Loucy (cell line): ENCODE results near the gene E2F3.

Experiments
- H2AFZ ChIP-seq: fragments of 200-600 bp; sonication (generic); 2 replicates; pipeline ENCODE4 v1.6.0; 2016; ENCODE audit warnings: antibody characterized with exemption, mild to moderate bottlenecking, low read length, moderate library complexity
- H3F3A ChIP-seq: fragments of 200-600 bp; 2 replicates; pipeline ENCODE4 v1.6.0; 2016; ENCODE audit warnings: antibody characterized with exemption, low read depth, mild to moderate bottlenecking
- H3K27me3 ChIP-seq: fragments of 200-600 bp; sonication (generic); 2 replicates; pipeline ENCODE4 v1.6.1; 2014; ENCODE audit warnings: low read length, mild to moderate bottlenecking; ENCODE audit not compliant: insufficient read depth, poor library complexity, severe bottlenecking
- H3K36me3 ChIP-seq: fragments of 200-600 bp; sonication (generic); 2 replicates; pipeline ENCODE4 v1.6.1; 2016; ENCODE audit warnings: low read length; ENCODE audit not compliant: insufficient read depth
- H3K4me1 ChIP-seq: fragments of 200-600 bp; sonication (generic); 2 replicates; pipeline ENCODE4 v1.5.1; 2014; ENCODE audit warnings: low read length, mild to moderate bottlenecking; ENCODE audit not compliant: insufficient read depth, poor library complexity, severe bottlenecking
- H3K4me2 ChIP-seq: fragments of 200-600 bp; sonication (generic); 2 replicates; pipeline ENCODE4 v1.6.0; 2014; ENCODE audit warnings: antibody characterized with exemption, low read length, low read depth, mild to moderate bottlenecking; ENCODE audit not compliant: poor library complexity, severe bottlenecking
- H3K4me3 ChIP-seq: fragments of 200-600 bp; sonication (generic); 2 replicates; pipeline ENCODE4 v1.5.1; 2014; ENCODE audit warnings: low read length, mild to moderate bottlenecking, mixed read lengths; ENCODE audit not compliant: poor library complexity, severe bottlenecking
- H3K79me2 ChIP-seq: fragments of 200-600 bp; sonication (generic); 2 replicates; pipeline ENCODE4 v1.6.1; 2014; ENCODE audit warnings: low read length; ENCODE audit not compliant: insufficient read depth
- H3K9ac ChIP-seq: fragments of 200-600 bp; sonication (generic); 2 replicates; pipeline ENCODE4 v1.6.0; 2014; ENCODE audit warnings: mild to moderate bottlenecking, low read depth, low read length, moderate library complexity; ENCODE audit not compliant: poor library complexity, severe bottlenecking
- H3K9me2 ChIP-seq: fragments of 200-600 bp; sonication (generic); replicated peaks from 2 replicates; pipeline ENCODE4 v1.6.1; 2016; ENCODE audit warnings: low read depth, low read length, mixed read lengths
- H3K9me3 ChIP-seq: fragments of 200-600 bp; sonication (generic); 2 replicates; pipeline ENCODE4 v1.6.1; 2014; ENCODE audit warnings: mild to moderate bottlenecking, antibody characterized with exemption, low read length, low read depth; ENCODE audit not compliant: insufficient read depth
- H4K20me1 ChIP-seq: fragments of 200-600 bp; sonication (generic); 2 replicates; pipeline ENCODE4 v1.6.0; 2014; ENCODE audit warnings: antibody characterized with exemption, low read length, mild to moderate bottlenecking; ENCODE audit not compliant: insufficient read depth, poor library complexity, severe bottlenecking
- EZH2phosphoT487 ChIP-seq: fragments of 200-600 bp; IDR thresholded peaks from 2 replicates; pipeline ENCODE4 v1.6.1; 2018; ENCODE audit warnings: antibody characterized with exemption, mild to moderate bottlenecking, moderate library complexity, borderline replicate concordance
- TF ChIP-seq, protein P1 (sequence below): fragments of 200-600 bp; sonication (generic); conservative IDR thresholded peaks from 2 replicates; pipeline ENCODE4 v1.5.1; 2014; ENCODE audit warnings: mild to moderate bottlenecking, antibody characterized with exemption, low read length

Gene E2F3

GRCh38 chr6:20439558-20439957 is 37.9 kb downstream of the E2F3 start:
- Histone ChIP-seq H3K4me3 (no peak overlapping the region), H3K9ac (no peak overlapping the region), H3K9me2 (no peaks in the 10 kb centered on the region), H3K4me1 (no peaks in the 10 kb centered on the region), H3F3A (no peaks in the 10 kb centered on the region), H3K9me3 (no peaks in the 10 kb centered on the region), H3K4me2 (no peak overlapping the region), H2AFZ (no peak overlapping the region), H3K27me3 (no peaks in the 10 kb centered on the region), H4K20me1 (peaks cover 89% of the 10 kb centered on the region), H3K79me2 (peaks cover 98% of the 10 kb centered on the region), H3K36me3 (peaks cover 66% of the 10 kb centered on the region; the same call in 1 of the 2 replicates)
- TF ChIP-seq, protein P1, sequence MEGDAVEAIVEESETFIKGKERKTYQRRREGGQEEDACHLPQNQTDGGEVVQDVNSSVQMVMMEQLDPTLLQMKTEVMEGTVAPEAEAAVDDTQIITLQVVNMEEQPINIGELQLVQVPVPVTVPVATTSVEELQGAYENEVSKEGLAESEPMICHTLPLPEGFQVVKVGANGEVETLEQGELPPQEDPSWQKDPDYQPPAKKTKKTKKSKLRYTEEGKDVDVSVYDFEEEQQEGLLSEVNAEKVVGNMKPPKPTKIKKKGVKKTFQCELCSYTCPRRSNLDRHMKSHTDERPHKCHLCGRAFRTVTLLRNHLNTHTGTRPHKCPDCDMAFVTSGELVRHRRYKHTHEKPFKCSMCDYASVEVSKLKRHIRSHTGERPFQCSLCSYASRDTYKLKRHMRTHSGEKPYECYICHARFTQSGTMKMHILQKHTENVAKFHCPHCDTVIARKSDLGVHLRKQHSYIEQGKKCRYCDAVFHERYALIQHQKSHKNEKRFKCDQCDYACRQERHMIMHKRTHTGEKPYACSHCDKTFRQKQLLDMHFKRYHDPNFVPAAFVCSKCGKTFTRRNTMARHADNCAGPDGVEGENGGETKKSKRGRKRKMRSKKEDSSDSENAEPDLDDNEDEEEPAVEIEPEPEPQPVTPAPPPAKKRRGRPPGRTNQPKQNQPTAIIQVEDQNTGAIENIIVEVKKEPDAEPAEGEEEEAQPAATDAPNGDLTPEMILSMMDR = no peak
- TF ChIP-seq EZH2phosphoT487 = no peak

DNA sequence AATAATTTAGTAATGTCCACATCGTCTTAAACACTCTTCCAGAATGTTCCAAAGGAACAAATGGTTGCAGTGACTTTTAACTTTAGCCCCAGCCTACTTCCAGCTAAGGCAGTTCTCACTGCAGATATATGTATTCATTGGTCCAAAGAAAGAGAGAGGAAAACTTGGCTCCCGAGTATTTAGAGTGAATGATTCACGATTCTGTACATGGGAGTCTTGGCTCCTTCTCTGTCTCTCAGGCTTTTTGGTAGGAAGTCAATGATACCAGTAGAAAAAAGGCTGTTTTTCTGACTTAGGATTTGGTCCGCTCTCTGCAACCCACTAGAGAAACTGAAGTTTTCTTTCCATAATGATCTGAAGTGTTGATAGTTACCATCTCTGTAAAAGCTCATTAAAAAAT is 38.6 kb downstream of the E2F3 start:
- Histone ChIP-seq H3K4me2 (no peak overlapping the region), H3K4me3 (no peak overlapping the region), H3K4me1 (no peaks in the 10 kb centered on the region), H3K79me2 (peaks cover 98% of the 10 kb centered on the region), H4K20me1 (peaks cover 88% of the 10 kb centered on the region), H3F3A (no peaks in the 10 kb centered on the region), H3K9ac (no peak overlapping the region), H3K36me3 (peaks cover 66% of the 10 kb centered on the region; the same call in 1 of the 2 replicates), H3K27me3 (no peaks in the 10 kb centered on the region), H3K9me3 (no peaks in the 10 kb centered on the region), H2AFZ (no peak overlapping the region), H3K9me2 (no peaks in the 10 kb centered on the region)
- TF ChIP-seq EZH2phosphoT487 = no peak
- TF ChIP-seq, protein P1 = no peak

DNA sequence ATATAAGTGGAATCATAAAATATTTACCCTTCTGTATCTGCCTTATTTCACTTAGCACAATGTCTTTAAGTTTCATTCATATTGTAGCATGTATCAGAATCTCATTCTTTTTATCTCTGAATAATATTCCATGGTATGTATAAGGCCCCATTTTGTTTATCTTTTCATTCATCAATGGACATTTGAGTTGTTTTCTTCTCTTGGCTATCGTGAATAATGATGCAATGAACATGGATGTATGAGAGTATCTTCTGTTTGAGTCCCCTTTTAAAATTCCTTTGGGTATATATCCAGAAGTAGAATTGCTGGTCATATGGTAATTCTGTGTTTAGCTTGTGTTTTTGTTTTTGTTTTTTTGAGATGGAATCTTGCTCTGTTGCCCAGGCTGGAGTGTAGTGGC is 39.6 kb downstream of the E2F3 start:
- no peak overlapping the region for H2AFZ ChIP-seq
- no peak overlapping the region for H3K4me3 ChIP-seq
- no peaks in the 10 kb centered on the region for H3K9me3 ChIP-seq
- H3K36me3 ChIP-seq = peaks cover 75% of the 10 kb centered on the region; the same call in 1 of the 2 replicates
- peaks cover 99% of the 10 kb centered on the region for H3K79me2 ChIP-seq
- H3K4me2 ChIP-seq = no peak overlapping the region
- peaks cover 95% of the 10 kb centered on the region for H4K20me1 ChIP-seq
- H3K9me2 ChIP-seq = no peaks in the 10 kb centered on the region
- H3F3A ChIP-seq = no peaks in the 10 kb centered on the region
- H3K9ac ChIP-seq = no peak overlapping the region
- TF ChIP-seq, protein P1 = no peak
- TF ChIP-seq EZH2phosphoT487 = no peak
- H3K27me3 ChIP-seq = no peaks in the 10 kb centered on the region
- no peaks in the 10 kb centered on the region for H3K4me1 ChIP-seq
